ENCODE measurements around the gene SLC12A8. TPM values are rescaled to one million over a fixed set of nuclear protein-coding genes. Genes with fewer than 3 reads are reported as not detected.

The SLC12A8 gene
- total RNA-seq: 24.2 TPM

- peak; percentile 87 for ATAC-seq
Measured at GRCh38 chr3:125212509-125213363, at the start of gene SLC12A8. Gene SLC12A8, minus strand, starts transcription at chr3:125212748. Its CDS starts 1,399 bp downstream, at chr3:125211349.

GRCh38 chr3:125262161-125262560, 49.6 kb upstream of the SLC12A8 start:
- DNase-seq (ENCODE audit: low spot score): no peak
- ATAC-seq: peak; percentile 39

More at GRCh38 chr3:125212509-125213363, at the start of gene SLC12A8:
- DNase-seq (ENCODE audit: low spot score): peak; percentile 64

- no peak for DNase-seq (ENCODE audit: low spot score)
- ATAC-seq: no peak
Measured at GRCh38 chr3:125261031-125261430, 48.5 kb upstream of the SLC12A8 start.

- no peak for ATAC-seq
- no peak for DNase-seq (ENCODE audit: low spot score)
Measured at GRCh38 chr3:125260158-125260557, 47.6 kb upstream of the SLC12A8 start.

GRCh38 chr3:125257536-125257935, 45.0 kb upstream of the SLC12A8 start:
- ATAC-seq: no peak

GRCh38 chr3:125256675-125257074, 44.1 kb upstream of the SLC12A8 start:
- no peak for ATAC-seq
- DNase-seq (ENCODE audit: low spot score): no peak

More at GRCh38 chr3:125257536-125257935, 45.0 kb upstream of the SLC12A8 start:
- no peak for DNase-seq (ENCODE audit: low spot score)

- ATAC-seq: no peak
- no peak for DNase-seq (ENCODE audit: low spot score)
Measured at GRCh38 chr3:125250973-125251372, 38.4 kb upstream of the SLC12A8 start.

- DNase-seq (ENCODE audit: low spot score) (no peak), ATAC-seq (no peak)
Measured at GRCh38 chr3:125246237-125246636, 33.7 kb upstream of the SLC12A8 start.

GRCh38 chr3:125245521-125245920, 33.0 kb upstream of the SLC12A8 start:
- ATAC-seq: no peak
- no peak for DNase-seq (ENCODE audit: low spot score)

- ATAC-seq: no peak
- no peak for DNase-seq (ENCODE audit: low spot score)
Measured at GRCh38 chr3:125240496-125240895, 27.9 kb upstream of the SLC12A8 start.

GRCh38 chr3:125239266-125239665, 26.7 kb upstream of the SLC12A8 start:
- ATAC-seq (no peak), DNase-seq (ENCODE audit: low spot score) (no peak)

GRCh38 chr3:125238759-125239158, 26.2 kb upstream of the SLC12A8 start:
- DNase-seq (ENCODE audit: low spot score) (no peak), ATAC-seq (no peak)

GRCh38 chr3:125236331-125236903, 23.9 kb upstream of the SLC12A8 start:
- ATAC-seq (no peak), DNase-seq (ENCODE audit: low spot score) (no peak)

- ATAC-seq: no peak
- no peak for DNase-seq (ENCODE audit: low spot score)
Measured at GRCh38 chr3:125234831-125235230, 22.3 kb upstream of the SLC12A8 start.

- no peak for DNase-seq (ENCODE audit: low spot score)
- no peak for ATAC-seq
Measured at GRCh38 chr3:125232401-125232800, 19.9 kb upstream of the SLC12A8 start.

- DNase-seq (ENCODE audit: low spot score) (no peak), ATAC-seq (no peak)
Measured at GRCh38 chr3:125231895-125232294, 19.3 kb upstream of the SLC12A8 start.

- DNase-seq (ENCODE audit: low spot score) (no peak), ATAC-seq (no peak)
Measured at GRCh38 chr3:125229707-125230106, 17.2 kb upstream of the SLC12A8 start.

GRCh38 chr3:125229168-125229567, 16.6 kb upstream of the SLC12A8 start:
- ATAC-seq (no peak), DNase-seq (ENCODE audit: low spot score) (no peak)

GRCh38 chr3:125221831-125222230, 9.3 kb upstream of the SLC12A8 start:
- no peak for DNase-seq (ENCODE audit: low spot score)
- ATAC-seq: no peak

GRCh38 chr3:125220727-125221429, 8.3 kb upstream of the SLC12A8 start:
- peak; percentile 30 for ATAC-seq
- no peak for DNase-seq (ENCODE audit: low spot score)

GRCh38 chr3:125220183-125220582, 7.6 kb upstream of the SLC12A8 start:
- DNase-seq (ENCODE audit: low spot score) (no peak), ATAC-seq (no peak)

- DNase-seq (ENCODE audit: low spot score) (no peak), ATAC-seq (peak; percentile 40)
Measured at GRCh38 chr3:125219261-125219701, 6.7 kb upstream of the SLC12A8 start.
